ENCODE results near the gene FAM210B. TPM values are rescaled to one million over a fixed set of nuclear protein-coding genes. Genes with fewer than 3 reads are reported as not detected.

FAM210B gene
- total and polyA plus RNA-seq, 2 experiments from 2014 or later, result 15.4 to 16.2 TPM

DNA sequence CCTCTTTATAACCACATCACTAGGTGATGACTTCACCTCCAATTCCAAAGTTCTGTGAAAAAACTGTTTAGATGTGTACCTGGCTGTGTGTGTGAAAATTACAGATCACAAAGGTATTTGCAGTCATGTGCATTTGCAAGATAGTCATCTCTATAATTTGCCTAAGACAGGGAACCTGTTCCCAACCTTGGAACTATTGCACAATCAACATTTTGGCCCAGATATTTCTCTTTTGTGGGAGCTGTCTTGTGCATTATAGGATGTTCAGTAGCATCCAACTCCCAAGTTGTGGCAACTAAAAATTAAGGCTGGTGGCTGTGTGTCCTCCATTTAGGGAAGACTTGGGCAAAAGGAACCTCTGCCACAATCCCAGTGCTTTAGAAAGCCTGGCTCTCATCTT lies 34.0 kb upstream of the FAM210B start:
- H3K9me3 Mint-ChIP-seq, result peaks cover 96% of the 10 kb centered on the region
- peaks cover 39% of the 10 kb centered on the region for H3K36me3 Mint-ChIP-seq (ENCODE audit: low read depth)
- TF ChIP-seq CREB1 (CRISPR knock-in tag; IDR thresholded peaks at IDR 0.05; ENCODE audit: low read depth) (no peak), EZH2 (IDR thresholded peaks at IDR 0.05; ENCODE audit: low read depth, unreplicated experiment) (no peak), ZNF114 (CRISPR knock-in tag; IDR thresholded peaks at IDR 0.05) (no peak), STAT1 (IDR thresholded peaks at IDR 0.05; ENCODE audit: unreplicated experiment) (no peak), JUNB (IDR thresholded peaks at IDR 0.05; ENCODE audit: unreplicated experiment) (no peak), ZNF331 (CRISPR knock-in tag; IDR thresholded peaks at IDR 0.05; ENCODE audit: low read depth) (no peak), EZH2phosphoT487 (IDR thresholded peaks at IDR 0.05; ENCODE audit: unreplicated experiment) (no peak), POLR2AphosphoS5 (IDR thresholded peaks at IDR 0.05; ENCODE audit: low read depth) (no peak), NANOG (IDR thresholded peaks at IDR 0.05; ENCODE audit: borderline replicate concordance) (no peak)
- TF ChIP-seq, protein P1, sequence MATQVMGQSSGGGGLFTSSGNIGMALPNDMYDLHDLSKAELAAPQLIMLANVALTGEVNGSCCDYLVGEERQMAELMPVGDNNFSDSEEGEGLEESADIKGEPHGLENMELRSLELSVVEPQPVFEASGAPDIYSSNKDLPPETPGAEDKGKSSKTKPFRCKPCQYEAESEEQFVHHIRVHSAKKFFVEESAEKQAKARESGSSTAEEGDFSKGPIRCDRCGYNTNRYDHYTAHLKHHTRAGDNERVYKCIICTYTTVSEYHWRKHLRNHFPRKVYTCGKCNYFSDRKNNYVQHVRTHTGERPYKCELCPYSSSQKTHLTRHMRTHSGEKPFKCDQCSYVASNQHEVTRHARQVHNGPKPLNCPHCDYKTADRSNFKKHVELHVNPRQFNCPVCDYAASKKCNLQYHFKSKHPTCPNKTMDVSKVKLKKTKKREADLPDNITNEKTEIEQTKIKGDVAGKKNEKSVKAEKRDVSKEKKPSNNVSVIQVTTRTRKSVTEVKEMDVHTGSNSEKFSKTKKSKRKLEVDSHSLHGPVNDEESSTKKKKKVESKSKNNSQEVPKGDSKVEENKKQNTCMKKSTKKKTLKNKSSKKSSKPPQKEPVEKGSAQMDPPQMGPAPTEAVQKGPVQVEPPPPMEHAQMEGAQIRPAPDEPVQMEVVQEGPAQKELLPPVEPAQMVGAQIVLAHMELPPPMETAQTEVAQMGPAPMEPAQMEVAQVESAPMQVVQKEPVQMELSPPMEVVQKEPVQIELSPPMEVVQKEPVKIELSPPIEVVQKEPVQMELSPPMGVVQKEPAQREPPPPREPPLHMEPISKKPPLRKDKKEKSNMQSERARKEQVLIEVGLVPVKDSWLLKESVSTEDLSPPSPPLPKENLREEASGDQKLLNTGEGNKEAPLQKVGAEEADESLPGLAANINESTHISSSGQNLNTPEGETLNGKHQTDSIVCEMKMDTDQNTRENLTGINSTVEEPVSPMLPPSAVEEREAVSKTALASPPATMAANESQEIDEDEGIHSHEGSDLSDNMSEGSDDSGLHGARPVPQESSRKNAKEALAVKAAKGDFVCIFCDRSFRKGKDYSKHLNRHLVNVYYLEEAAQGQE (IDR thresholded peaks at IDR 0.05; ENCODE audit: unreplicated experiment), result no peak
- TF ChIP-seq, protein P2, sequence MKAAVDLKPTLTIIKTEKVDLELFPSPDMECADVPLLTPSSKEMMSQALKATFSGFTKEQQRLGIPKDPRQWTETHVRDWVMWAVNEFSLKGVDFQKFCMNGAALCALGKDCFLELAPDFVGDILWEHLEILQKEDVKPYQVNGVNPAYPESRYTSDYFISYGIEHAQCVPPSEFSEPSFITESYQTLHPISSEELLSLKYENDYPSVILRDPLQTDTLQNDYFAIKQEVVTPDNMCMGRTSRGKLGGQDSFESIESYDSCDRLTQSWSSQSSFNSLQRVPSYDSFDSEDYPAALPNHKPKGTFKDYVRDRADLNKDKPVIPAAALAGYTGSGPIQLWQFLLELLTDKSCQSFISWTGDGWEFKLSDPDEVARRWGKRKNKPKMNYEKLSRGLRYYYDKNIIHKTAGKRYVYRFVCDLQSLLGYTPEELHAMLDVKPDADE (IDR thresholded peaks at IDR 0.05), result no peak
- TF ChIP-seq, protein P3, sequence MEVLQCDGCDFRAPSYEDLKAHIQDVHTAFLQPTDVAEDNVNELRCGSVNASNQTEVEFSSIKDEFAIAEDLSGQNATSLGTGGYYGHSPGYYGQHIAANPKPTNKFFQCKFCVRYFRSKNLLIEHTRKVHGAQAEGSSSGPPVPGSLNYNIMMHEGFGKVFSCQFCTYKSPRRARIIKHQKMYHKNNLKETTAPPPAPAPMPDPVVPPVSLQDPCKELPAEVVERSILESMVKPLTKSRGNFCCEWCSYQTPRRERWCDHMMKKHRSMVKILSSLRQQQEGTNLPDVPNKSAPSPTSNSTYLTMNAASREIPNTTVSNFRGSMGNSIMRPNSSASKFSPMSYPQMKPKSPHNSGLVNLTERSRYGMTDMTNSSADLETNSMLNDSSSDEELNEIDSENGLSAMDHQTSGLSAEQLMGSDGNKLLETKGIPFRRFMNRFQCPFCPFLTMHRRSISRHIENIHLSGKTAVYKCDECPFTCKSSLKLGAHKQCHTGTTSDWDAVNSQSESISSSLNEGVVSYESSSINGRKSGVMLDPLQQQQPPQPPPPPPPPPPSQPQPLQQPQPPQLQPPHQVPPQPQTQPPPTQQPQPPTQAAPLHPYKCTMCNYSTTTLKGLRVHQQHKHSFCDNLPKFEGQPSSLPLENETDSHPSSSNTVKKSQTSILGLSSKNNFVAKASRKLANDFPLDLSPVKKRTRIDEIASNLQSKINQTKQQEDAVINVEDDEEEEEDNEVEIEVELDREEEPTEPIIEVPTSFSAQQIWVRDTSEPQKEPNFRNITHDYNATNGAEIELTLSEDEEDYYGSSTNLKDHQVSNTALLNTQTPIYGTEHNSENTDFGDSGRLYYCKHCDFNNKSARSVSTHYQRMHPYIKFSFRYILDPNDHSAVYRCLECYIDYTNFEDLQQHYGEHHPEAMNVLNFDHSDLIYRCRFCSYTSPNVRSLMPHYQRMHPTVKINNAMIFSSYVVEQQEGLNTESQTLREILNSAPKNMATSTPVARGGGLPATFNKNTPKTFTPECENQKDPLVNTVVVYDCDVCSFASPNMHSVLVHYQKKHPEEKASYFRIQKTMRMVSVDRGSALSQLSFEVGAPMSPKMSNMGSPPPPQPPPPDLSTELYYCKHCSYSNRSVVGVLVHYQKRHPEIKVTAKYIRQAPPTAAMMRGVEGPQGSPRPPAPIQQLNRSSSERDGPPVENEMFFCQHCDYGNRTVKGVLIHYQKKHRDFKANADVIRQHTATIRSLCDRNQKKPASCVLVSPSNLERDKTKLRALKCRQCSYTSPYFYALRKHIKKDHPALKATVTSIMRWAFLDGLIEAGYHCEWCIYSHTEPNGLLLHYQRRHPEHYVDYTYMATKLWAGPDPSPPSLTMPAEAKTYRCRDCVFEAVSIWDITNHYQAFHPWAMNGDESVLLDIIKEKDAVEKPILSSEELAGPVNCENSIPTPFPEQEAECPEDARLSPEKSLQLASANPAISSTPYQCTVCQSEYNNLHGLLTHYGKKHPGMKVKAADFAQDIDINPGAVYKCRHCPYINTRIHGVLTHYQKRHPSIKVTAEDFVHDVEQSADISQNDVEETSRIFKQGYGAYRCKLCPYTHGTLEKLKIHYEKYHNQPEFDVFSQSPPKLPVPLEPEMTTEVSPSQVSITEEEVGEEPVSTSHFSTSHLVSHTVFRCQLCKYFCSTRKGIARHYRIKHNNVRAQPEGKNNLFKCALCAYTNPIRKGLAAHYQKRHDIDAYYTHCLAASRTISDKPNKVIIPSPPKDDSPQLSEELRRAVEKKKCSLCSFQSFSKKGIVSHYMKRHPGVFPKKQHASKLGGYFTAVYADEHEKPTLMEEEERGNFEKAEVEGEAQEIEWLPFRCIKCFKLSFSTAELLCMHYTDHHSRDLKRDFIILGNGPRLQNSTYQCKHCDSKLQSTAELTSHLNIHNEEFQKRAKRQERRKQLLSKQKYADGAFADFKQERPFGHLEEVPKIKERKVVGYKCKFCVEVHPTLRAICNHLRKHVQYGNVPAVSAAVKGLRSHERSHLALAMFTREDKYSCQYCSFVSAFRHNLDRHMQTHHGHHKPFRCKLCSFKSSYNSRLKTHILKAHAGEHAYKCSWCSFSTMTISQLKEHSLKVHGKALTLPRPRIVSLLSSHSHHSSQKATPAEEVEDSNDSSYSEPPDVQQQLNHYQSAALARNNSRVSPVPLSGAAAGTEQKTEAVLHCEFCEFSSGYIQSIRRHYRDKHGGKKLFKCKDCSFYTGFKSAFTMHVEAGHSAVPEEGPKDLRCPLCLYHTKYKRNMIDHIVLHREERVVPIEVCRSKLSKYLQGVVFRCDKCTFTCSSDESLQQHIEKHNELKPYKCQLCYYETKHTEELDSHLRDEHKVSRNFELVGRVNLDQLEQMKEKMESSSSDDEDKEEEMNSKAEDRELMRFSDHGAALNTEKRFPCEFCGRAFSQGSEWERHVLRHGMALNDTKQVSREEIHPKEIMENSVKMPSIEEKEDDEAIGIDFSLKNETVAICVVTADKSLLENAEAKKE (CRISPR knock-in tag; IDR thresholded peaks at IDR 0.05), result no peak
- TF ChIP-seq, protein P4, sequence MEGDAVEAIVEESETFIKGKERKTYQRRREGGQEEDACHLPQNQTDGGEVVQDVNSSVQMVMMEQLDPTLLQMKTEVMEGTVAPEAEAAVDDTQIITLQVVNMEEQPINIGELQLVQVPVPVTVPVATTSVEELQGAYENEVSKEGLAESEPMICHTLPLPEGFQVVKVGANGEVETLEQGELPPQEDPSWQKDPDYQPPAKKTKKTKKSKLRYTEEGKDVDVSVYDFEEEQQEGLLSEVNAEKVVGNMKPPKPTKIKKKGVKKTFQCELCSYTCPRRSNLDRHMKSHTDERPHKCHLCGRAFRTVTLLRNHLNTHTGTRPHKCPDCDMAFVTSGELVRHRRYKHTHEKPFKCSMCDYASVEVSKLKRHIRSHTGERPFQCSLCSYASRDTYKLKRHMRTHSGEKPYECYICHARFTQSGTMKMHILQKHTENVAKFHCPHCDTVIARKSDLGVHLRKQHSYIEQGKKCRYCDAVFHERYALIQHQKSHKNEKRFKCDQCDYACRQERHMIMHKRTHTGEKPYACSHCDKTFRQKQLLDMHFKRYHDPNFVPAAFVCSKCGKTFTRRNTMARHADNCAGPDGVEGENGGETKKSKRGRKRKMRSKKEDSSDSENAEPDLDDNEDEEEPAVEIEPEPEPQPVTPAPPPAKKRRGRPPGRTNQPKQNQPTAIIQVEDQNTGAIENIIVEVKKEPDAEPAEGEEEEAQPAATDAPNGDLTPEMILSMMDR (conservative IDR thresholded peaks at IDR 0.05; ENCODE audit: low read depth in 2 of 2), result no peak

More for the DNA sequence above, 34.0 kb upstream of the FAM210B start:
- peaks cover 5% of the 10 kb centered on the region; the same call in 1 of the 2 replicates for H3K36me3 ChIP-seq (ENCODE audit: insufficient read depth)
- H3K79me2 ChIP-seq (replicated peaks; ENCODE audit: insufficient read depth), result no peaks in the 10 kb centered on the region
- Mint-ChIP-seq H3K27me3 (ENCODE audit: insufficient read depth, low read depth, poor library complexity) (peaks cover 6% of the 10 kb centered on the region), H3K27ac (no peak overlapping the region), H3K4me1 (no peaks in the 10 kb centered on the region), H3K4me3 (no peak overlapping the region)
- no peaks in the 10 kb centered on the region for H3K9me2 ChIP-seq (ENCODE audit: insufficient read depth)
- H4K20me1 ChIP-seq (replicated peaks; ENCODE audit: insufficient read depth), result no peaks in the 10 kb centered on the region
- H3K4me2 ChIP-seq, result no peak overlapping the region
- no peak overlapping the region for H2AFZ ChIP-seq
- H3K27me3 ChIP-seq (ENCODE audit: insufficient read depth), result no peaks in the 10 kb centered on the region
- no peaks in the 10 kb centered on the region for H3F3A ChIP-seq (replicated peaks; ENCODE audit: low read depth)
- no peak overlapping the region for H3K4me3 ChIP-seq
- ATAC-seq (no peak), DNase-seq (ENCODE audit: low spot score) (no peak)
- H3K27ac ChIP-seq (ENCODE audit: low read depth), result no peak overlapping the region
- H3K4me1 ChIP-seq (ENCODE audit: insufficient read depth), result no peaks in the 10 kb centered on the region
